ENCODE results near the gene SDR39U1.

Gene SDR39U1

GRCh38 chr14:24436355-24437019 lies 6.1 kb downstream of the SDR39U1 start:
- TF ChIP-seq POLR2AphosphoS5 (IDR thresholded peaks at IDR 0.05; ENCODE audit: low read depth) (no peak), CTCF (IDR thresholded peaks at IDR 0.05; ENCODE audit: insufficient read depth, low read length) (peak; percentile 72), GABPA (IDR thresholded peaks at IDR 0.05; ENCODE audit: low read depth) (no peak)
- H3K27ac ChIP-seq (replicated peaks) = no peak overlapping the region
- DNase-seq (ENCODE audit: low read depth in 1 of 2, low spot score in 1 of 2) = peak in 1 of 2 experiments; percentile 45
- no peaks in the 10 kb centered on the region for H3K27me3 ChIP-seq (ENCODE audit: insufficient read depth, poor library complexity, severe bottlenecking)
- H3K4me3 ChIP-seq (replicated peaks; ENCODE audit: insufficient read depth, low read length) = no peak overlapping the region

- Histone ChIP-seq H3K27me3 (ENCODE audit: insufficient read depth, poor library complexity, severe bottlenecking) (no peaks in the 10 kb centered on the region), H3K4me3 (replicated peaks; ENCODE audit: insufficient read depth, low read length) (no peak overlapping the region), H3K27ac (replicated peaks) (no peak overlapping the region)
- TF ChIP-seq POLR2AphosphoS5 (IDR thresholded peaks at IDR 0.05; ENCODE audit: low read depth) (no peak), REST (IDR thresholded peaks at IDR 0.05; ENCODE audit: insufficient replicate concordance, low read depth) (no peak), GABPA (IDR thresholded peaks at IDR 0.05; ENCODE audit: low read depth) (no peak), SPI1 (IDR thresholded peaks at IDR 0.05; ENCODE audit: borderline replicate concordance, low read depth) (no peak), CTCF (IDR thresholded peaks at IDR 0.05; ENCODE audit: insufficient read depth, low read length) (no peak)
- DNase-seq (ENCODE audit: low read depth in 1 of 2, low spot score in 1 of 2) = no peak
Measured at GRCh38 chr14:24435998-24436354, 6.6 kb downstream of the SDR39U1 start.

- Histone ChIP-seq H3K27me3 (ENCODE audit: insufficient read depth, poor library complexity, severe bottlenecking) (no peaks in the 10 kb centered on the region), H3K27ac (replicated peaks) (no peak overlapping the region), H3K4me3 (replicated peaks; ENCODE audit: insufficient read depth, low read length) (no peak overlapping the region)
- TF ChIP-seq SPI1 (IDR thresholded peaks at IDR 0.05; ENCODE audit: borderline replicate concordance, low read depth) (no peak), REST (IDR thresholded peaks at IDR 0.05; ENCODE audit: insufficient replicate concordance, low read depth) (no peak)
- no peak for DNase-seq (ENCODE audit: low read depth in 1 of 2, low spot score in 1 of 2)
Measured at GRCh38 chr14:24435192-24435810, 7.3 kb downstream of the SDR39U1 start.

- DNase-seq (ENCODE audit: low read depth in 1 of 2, low spot score in 1 of 2) = no peak
- no peaks in the 10 kb centered on the region for H3K27me3 ChIP-seq (ENCODE audit: insufficient read depth, poor library complexity, severe bottlenecking)
- TF ChIP-seq GABPA (IDR thresholded peaks at IDR 0.05; ENCODE audit: low read depth) (no peak), SPI1 (IDR thresholded peaks at IDR 0.05; ENCODE audit: borderline replicate concordance, low read depth) (no peak), POLR2AphosphoS5 (IDR thresholded peaks at IDR 0.05; ENCODE audit: low read depth) (no peak), CTCF (IDR thresholded peaks at IDR 0.05; ENCODE audit: insufficient read depth, low read length) (no peak), REST (IDR thresholded peaks at IDR 0.05; ENCODE audit: insufficient replicate concordance, low read depth) (no peak)
- H3K27ac ChIP-seq (replicated peaks) = no peak overlapping the region
- no peak overlapping the region for H3K4me3 ChIP-seq (replicated peaks; ENCODE audit: insufficient read depth, low read length)
Measured at GRCh38 chr14:24434676-24435075, 7.9 kb downstream of the SDR39U1 start.

Data from HL-60 (cell line).